EH (cell line): ENCODE measurements around the gene GLB1L3.

Experiments
- DNase-seq: peaks from one replicate; pipeline ENCODE4 v3.0.0-alpha.2; 2015; ENCODE audit warnings: low read depth

GLB1L3 gene

DNA sequence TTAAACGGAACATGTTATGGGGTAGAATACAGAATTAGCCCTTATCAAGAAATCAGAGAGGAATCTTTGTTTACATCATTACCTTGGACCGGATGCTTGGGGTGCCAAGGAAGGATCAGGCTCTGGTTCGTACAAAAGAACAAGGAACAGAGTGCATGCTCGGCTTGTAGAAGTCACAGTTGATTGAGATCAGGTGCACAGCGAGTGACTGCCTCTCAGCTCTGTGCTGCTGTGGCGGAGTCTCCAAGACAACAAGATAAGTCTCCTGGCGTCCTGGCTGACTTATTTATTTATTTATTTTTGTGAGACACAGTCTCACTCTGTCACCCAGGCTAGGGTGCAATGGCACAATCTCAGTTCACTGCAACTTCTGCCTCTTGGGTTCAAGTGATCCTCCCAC lies 87.4 kb downstream of the GLB1L3 start:
- DNase-seq: no peak

- no peak for DNase-seq
Observed at GRCh38 chr11:134364261-134364660, 88.1 kb downstream of the GLB1L3 start.

- no peak for DNase-seq
Observed at GRCh38 chr11:134365011-134365925, 89.1 kb downstream of the GLB1L3 start.

GRCh38 chr11:134366254-134366653 lies 90.1 kb downstream of the GLB1L3 start:
- no peak for DNase-seq

- DNase-seq: no peak
Observed at GRCh38 chr11:134367781-134368180, 91.6 kb downstream of the GLB1L3 start.
